Measurements from ENCODE around the gene ABTB2.

Gene ABTB2

DNA sequence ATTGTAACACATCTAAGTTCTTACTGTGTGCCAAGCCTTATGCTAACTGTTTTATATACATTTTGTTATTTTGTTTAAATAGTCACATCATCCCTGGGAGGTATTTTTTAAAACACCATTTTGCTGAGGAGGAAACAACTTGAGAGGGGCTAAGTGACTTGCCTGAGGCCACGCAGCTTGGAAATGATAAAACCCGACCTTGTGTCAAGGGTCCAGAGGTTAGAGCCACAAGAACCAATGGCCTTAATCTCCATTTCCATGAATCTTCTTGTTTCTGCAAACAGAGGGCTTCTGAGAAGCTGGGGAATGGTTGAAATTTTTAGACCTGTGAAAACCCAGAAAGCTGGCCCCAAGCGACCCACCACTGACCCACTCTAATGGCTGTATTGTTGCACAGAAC, 16.7 kb downstream of the ABTB2 start:
- FAIRE-seq: no peak

DNA sequence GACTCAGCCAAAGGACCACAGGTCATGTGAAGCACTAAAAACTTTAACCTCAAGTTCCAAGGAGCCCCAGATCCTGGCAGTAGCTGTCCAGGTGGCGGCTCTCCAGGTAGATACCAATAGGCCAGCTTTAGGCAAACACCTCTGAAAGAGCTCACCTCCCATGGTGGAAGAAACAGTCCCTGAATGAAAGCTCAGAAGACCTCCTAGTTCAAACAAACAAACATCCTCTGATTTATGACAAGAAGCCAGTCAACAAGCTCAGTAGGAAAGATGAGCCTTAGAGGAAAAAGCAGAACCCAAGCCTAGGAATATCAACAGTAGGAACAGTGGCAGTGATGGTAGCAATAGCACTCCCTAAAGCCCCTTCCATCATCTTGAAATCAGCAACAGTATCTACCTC, 17.2 kb downstream of the ABTB2 start:
- FAIRE-seq: no peak

DNA sequence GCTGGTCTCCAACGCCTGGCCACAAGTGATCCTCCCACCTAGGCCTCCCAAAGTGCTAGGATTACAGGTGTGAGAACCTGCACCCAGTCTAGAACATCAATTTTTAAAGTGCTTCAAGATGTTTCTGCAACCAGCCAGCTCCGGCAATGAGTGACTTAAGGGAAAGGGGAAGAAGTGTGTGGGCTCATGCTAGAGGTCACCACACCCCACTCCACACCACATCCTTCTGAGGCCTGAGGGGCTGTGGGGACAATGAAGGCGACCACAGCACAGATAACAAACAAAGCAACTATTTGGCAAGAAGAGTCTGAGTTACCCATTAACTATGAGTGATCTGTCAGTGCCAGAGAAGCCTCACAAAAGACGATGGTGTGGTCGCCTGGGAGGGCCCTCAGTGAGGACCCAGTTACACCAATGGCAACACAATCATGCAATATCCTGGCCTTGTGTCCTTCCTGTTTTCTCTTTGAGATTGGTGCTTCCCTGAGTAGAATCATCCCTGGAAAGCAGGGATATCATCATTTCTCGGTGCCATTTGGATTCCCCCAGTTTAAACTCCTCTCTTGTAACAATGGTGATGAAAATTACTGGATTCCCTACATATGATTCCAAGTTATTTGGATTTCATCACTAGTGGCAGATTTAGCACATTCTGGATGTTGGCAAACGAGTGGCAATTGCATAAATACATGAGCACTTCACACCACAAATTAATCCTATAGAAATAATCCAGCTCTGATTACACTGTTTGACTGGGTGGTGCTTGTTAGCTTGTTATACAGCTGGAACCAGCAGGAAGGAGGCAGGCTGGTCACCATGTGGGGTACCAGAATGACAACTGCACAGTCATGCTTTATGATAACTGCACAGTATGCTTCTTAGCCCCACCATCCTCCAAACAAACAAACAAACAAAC, 18.4 kb downstream of the ABTB2 start:
- no peak for FAIRE-seq

DNA sequence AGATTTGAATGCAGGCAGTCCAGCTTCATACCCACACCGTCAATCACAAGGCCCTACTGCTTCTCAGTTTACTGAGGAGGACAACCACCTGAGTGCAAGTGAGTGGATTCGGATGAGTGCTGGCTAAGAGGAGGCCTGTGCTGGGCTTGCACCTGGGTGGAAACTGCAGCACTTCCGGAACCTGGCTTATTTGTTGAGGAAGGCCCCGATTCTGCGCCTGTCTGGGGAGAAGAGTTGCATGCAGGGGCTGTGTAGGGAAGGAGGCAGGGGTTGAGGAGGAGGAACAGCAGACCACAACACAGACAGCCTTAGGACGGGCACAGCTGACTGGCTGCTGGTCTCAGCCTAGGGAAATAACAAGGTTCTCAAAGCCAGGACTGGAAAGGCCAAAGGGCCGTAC, 20.8 kb downstream of the ABTB2 start:
- FAIRE-seq: no peak

DNA sequence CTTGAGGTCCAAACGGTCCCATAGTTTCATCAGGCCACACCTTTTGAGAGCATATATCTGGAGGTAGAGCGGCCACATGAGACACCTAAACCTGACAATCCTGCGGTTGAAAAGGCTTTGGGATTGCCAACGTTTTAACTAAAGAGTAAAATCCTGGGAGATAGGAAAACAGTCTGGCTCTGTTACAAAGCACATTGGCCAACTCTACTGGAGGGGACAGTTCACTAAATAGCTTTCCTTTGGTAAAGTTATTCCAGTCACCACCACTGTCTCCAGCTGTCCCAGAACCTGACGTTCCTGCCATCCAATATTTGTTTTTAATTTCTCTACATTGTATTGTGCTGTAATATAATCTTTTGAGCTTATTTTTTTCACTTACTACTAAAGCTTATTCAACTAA, 22.0 kb downstream of the ABTB2 start:
- FAIRE-seq: no peak

DNA sequence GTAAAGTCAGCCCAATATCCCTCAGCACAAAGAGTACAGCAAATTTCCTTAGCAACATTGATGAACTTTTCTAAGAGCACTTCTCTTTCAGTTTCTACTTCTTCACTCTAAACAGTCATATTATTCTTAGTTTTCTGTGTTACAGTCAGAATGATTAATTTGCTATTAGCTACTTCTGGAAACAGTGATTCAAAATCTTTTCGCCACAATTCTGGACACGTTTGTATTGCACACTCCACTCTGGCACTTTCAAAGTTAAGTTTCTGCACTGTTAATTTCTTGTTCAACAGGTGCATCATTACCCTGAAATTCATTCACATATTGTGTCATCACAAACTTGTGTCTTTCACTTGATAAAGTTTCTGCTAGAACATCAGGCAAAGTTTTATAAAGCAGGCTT, 22.5 kb downstream of the ABTB2 start:
- FAIRE-seq: no peak

DNA sequence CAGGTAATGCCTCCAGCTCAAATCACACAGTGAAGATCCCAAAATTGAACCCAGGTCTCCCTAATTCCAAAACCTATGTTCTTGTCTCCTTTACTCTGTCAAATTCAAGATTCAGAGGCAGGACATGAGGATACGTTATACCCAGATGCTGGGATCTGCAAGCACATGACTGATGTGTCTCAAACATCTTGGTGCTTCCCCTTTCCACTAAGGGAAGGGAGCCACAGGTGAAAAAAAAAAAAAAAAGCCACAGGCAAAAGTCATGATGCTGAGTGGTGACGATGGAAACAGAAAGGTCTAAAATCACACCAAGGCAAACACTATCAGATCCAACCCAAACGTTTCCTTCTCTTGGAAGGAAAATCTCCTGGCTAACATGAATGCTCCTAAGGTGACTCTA, 24.0 kb downstream of the ABTB2 start:
- no peak for FAIRE-seq

DNA sequence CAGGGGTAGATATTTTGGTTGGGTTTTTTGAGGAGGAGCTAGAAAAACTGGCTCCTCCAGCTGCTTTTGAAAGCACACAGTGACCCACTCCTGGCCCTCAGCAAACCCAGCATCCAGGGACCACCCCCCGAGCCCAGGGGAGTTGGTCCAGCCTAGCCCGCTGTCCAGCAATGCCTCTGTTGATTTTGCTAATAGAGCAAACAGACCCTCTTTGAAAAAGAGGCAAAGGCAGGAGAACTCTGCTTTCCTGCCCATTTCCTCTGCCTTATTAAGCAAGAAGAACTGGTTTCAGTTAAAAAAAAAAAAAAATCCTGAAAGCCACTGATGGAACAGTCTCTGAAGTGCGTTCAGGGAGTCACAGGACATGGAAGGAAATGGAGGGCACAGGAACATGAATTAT, 25.3 kb downstream of the ABTB2 start:
- no peak for FAIRE-seq

DNA sequence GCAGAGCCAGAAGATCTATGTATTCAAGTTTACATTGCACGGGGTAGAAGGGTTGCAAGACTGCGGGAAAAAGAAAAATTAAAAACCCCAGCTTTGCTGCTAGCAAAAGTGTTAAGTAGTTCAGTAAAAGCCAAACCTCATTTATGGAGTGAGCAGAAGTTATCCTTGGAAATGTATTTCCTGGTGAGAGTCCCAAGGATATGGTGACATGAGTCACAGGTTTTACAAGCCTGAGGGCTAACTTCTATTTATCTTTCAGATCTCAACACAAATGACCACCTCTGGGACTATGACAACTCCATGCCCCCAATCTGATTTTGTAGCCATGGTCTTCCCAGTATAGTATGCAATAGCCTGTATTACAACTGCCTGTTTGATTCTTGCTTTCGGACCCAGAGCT, 26.1 kb downstream of the ABTB2 start:
- FAIRE-seq: no peak

DNA sequence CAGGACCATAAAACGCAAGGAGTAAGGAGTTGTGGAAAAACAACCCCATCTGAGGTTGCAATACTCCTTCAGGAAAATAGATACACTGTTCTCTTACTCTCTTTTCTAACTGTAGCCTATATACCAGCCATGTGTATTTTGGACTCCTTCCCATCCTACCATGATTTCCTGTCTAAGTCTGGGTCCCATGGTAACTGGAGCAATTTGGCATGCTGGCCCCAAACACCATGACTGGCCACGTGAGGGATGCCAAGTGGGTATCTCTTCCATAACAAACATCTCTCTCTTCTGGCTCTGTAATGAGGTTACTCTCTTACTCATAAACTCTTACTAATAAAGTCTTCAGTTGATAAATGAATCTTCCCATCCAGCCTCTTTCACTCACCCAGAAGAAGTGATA, 26.5 kb downstream of the ABTB2 start:
- no peak for FAIRE-seq

DNA sequence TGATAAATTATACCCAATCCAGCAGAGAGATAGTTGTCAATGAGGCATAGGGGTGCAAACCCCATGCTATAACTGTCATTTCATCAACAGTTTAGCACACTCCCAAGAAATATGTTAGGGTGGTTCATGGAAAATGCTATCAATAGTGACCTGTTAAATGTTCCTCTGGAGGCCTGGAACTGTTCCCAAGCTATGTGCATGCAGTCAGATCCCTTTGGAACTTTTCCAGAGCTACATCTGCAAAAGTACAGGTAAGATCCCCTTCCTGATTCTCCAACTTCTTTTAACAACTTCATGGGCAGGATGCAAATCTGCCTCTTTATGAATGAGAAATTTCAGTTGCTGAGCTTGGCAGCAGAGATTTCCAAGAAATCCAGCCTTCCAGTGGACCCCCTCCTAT, 27.2 kb downstream of the ABTB2 start:
- FAIRE-seq: no peak

DNA sequence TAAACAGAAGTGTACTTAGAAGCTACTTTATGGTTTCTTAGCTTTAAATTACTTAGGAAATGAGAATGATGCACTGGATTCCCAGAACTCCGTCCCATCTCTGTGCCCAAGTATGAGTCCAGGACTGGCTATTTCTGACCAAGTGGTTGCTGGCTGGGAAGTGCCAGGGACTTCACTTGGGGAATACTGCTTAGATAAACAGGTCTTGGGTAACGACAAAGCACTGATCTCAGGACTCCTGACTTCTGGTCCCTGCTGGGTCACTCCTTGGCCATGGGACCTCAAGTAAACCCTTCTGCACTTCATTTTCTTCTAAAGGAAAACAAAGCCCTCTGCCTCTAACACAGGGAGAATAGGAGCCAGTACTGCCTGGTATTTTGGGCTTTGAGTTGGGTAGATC, 27.9 kb downstream of the ABTB2 start:
- FAIRE-seq: no peak

DNA sequence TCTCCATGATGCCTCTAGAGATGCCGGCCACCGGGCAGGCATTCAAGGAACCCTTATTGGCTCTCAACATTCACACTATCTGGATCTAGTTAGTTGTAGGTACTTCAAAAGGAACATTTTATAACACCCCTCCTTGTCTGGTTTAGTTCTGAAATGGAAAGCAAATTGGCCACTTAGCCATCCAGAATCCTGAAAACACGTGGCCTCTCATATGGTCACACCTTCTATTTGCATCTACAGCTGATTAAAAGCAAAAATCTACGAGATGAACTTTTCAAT, 29.2 kb downstream of the ABTB2 start:
- FAIRE-seq: no peak

DNA sequence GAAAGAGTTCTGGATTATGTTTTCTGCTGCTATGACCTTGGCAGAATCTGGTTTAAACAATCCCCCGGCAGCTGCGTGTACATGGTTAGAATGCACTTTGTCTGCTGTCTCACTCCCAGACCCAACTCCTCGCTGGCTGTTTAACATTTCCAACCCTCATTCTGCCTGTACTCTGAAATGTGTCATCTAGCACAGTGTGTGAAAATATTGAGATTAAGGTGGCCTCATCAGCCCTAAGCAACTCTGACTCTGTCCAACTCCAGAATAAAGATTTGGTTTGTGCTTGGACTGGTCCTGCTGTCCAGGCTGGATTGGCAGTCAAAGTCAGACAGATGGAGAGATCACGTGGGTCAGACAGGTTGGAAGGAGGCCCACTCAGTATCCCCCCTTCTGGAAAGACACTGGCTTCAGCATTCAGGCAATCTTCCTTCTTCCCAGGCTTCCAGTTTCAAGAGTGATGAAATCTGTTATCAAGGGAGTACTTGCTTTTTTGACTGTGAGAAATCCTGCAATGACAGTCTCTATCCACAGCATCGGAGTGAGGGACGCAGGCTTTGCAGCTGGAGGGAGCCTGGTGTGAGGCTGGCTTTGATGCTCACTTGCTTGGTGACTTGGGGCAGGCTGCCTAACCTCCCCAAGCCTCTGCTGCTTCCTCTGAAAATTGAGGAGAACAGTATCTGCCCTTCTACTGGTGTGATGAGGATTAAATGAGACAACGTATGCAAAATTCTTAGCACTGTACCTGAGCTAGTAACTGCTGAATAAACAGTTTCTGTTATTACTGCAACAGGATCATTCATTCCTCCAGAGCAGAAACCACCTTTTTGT, 29.8 kb downstream of the ABTB2 start:
- no peak for FAIRE-seq

DNA sequence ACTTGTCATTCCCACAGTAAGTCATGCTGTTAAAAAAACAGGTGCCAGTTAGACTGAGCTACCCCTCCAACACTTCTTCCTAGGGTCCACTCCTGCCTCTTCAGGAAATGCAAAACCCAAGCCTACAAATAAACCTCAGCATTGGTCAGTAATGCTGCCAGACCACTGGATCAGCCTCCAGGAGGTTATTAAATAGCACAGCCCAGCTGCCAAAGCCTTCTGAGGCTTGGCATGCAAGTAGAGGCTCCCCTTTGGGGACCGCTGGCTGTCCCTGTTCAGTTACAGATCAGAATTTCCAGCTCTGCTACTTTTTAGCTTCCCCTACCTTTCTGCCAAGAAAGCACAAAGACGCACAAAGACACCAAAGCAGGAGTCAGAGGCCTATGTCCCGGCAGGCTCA, 33.3 kb downstream of the ABTB2 start:
- FAIRE-seq: no peak

DNA sequence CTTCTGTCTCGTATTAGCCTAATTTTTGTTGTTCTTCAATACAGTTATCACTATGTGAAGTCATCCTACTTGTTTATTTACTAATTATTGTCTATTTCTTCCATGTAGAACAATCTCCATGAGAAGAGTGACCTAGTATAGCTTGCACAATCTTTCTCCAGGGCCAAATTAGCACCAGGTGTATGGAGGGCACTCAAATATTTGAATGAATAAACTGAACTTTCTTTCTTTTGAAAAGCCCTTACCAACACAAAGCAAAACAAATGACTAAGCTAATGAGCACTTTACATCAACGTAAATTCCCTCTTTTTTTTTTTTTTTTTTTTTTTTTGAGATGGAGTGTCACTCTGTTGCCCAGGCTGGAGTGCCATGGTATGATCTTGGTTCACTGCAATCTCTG, 34.2 kb downstream of the ABTB2 start:
- FAIRE-seq: no peak

DNA sequence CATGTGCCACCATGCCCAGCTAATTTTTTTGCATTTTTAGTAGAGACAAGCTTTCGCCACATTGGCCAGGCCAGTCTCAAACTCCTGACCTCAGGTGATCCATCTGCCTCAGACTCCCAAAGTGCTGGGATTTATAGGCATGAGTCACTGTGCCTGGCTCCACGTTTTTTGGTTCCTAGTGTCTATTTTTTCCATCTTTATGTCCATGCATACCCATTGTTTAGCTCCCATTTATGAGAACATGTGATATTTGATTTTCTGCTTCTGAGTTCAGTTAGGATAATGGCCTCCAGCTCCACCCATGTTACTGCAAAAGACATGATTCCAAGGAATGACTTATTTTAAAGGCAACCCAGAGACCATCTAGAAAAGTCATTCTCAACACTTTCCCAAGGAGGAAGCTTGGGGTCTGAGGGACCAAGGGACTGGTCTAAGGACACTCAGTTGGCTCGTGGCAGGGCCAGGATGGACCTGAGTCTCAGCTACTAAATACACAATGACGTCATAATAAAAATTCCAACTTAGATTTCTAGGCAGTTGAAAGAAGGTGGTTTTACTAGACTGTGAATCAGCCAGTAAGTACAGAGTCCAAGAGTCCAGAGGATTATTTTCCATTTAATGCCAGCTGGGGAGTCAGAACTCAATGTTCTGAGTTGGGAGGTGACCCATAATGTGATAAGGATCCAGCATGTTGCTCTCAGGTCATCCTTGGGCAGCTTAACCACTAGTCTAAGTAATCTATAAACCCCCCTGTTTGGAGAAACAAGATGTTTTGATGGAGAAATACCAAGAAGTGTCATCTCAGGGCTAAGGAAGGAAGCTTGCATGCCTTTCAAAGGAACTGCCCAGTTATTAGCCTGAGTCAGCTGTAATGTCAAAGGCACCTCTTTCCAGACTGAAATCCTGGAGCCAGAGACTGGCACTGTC, 39.4 kb downstream of the ABTB2 start:
- FAIRE-seq: no peak

DNA sequence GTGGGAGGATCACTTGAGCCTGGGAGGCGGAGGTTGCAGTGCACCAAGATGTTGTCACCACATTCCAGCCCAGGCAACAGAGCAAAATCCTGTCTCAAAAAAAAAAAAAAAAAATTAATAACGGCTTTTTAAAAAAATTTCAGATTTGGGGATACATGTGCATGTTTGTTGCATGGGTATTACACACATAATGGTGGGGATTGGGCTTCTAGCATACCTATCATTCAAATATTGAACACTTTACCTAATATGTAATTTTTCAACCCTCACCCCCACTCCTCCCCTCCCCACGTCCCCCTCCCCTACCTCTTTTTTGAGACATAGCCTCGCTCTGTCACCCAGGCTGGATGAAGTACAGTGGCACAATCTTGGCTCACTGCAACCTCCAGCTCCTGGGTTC, 40.1 kb downstream of the ABTB2 start:
- FAIRE-seq: no peak

DNA sequence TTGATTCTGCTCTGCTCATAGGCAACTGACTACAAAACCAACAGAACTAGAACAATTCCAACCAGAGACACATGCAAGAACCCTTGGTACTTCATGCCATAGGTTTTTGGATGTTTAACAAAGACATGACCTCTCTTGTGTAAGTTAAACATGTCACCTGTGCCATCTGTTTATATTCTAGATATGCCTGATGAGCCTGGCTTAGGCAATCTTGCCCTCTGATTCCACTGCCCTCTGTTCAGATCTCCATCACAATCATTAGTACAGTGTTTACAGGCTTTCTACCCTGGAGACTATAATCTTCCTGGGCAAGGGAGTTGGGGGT, 40.8 kb downstream of the ABTB2 start:
- no peak for FAIRE-seq

DNA sequence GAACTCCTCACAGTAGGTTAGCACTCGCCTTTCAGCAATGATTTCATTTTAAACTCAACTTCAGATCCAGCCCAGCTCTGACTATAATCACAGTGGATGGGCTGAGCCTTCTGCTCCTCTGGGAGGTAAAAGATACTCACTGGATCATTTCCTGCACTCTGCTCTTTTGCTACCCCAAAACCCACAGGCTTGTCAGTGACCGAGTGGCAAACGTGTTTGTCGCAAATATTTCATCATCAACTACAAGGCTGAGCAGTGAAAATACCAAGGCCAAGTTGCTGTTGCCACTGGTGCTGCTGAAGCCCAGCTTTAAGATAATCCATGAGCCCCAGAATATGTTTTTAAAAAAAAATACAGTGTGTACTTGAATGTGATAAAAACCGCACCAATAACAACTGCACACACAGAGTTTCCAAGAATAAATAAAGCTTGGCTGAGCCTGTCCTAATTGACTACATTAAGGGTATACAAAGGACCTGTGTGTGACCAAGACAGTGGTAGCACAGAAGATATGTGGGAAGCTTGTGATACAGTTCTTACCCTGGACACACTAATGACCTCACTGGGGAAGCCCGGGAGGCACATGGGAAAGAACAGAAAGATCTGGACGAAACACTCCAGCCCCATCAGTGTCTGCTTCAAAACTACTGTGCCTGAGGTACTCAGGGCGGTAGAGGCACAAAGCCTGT, 41.3 kb downstream of the ABTB2 start:
- no peak for FAIRE-seq

DNA sequence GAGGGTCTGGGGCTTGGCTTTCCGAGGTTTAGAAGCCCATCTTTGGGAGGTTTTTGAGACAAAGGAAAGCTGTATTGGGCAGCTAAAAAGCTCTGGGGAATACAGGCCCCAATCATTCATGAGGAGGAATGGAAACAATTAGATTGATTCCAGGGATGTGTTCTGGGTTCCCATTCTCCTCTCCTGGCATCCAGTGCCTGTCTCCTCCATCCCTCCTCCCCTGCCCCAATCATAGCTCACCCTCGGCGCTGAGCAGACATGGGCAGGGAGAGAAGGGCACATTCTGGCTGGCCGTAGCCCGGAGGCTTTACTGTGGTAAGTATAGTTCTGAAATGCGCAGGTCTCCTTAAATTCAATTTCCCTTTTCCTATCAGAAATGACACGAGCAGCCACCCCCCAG, 42.4 kb downstream of the ABTB2 start:
- no peak for FAIRE-seq

DNA sequence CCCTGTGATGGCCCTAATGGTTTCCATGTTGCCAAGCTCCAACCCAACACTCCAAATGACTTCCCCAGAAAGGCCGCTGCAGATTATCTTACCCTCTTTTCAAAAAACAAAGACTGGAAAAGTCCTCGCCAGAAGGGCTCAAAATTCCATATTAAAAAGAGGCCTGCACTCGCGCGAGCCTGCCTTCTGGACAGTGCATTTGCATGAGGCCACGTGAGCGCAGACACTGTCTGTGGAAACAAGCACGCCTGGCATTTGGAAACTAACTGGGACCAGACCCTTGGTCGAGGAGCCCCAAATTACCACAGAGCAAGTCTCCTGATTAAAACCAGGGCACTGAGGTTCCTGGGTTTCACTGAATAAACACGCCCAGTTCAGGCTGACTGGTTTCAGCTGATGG, 42.9 kb downstream of the ABTB2 start:
- FAIRE-seq: no peak

DNA sequence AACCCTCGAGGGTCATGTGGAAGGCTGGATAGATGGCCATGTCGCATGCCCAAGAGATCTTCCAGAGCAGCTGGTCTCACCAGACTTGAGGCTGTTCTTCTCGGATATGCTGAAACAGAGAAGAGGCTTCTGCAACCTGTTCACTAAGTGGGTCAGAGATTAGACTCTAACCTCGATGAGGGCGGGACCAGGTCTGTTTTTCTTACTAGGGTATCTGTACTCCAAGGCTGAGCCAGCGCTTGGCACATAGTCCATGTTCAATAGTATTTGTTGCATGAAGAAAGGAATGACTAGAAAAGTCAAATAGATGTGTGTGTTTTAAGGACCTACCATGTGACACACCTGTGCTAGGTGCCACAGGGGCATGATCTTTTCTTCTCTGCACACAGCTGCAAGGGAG, 43.6 kb downstream of the ABTB2 start:
- FAIRE-seq: no peak
